ENCODE data around the gene GDAP1L1.
"Not testable (repeated sequence)": the region's sequence is repeated elsewhere in the genome, so short reads cannot be mapped to it uniquely, and the experiment has no call there.

GDAP1L1 gene

DNA sequence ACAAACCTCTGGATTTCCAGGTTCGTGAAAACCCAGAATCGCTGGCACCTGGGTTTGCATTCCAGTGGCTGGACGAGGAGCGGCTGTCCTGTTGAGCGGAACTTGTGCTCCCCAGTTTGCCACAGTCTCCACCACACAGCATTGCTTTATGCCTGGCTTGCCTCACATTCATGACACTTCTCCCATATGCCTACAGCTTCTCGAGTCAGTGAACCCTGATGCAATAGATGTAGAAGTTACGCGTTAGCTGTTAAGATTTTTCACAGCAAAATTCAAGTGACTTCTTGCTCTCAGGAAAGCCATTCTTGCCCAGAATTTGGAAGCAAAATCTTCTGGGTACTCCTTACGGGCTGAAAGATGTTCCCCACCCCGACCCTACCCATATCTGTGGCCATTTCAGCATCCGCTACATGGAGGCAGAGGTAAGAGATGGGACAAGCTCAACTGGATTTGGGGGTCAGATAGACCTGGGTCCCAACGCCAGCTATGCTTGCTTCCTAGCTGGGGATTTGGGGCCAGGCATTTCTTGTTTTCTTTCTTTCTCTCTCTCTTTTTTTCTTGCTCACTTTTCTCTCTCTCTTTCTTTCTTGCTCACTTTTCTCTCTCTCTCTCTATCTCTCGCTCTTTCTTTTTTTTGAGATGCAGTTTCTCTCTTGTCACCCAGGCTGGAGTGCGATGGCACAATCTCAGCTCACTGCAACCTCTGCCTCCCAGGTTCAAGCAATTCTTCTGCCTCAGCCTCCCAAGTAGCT lies 12.4 kb upstream of the GDAP1L1 start:
- Histone ChIP-seq H3K27ac (ENCODE audit: low read length) (no peak overlapping the region), H3K9me3 (ENCODE audit: insufficient read depth, low read length, severe bottlenecking) (no peaks in the 10 kb centered on the region), H3K9ac (ENCODE audit: low read depth, low read length) (no peak overlapping the region), H3K4me2 (ENCODE audit: insufficient read depth, low read length) (no peak overlapping the region), H2AFZ (ENCODE audit: low read depth, low read length) (no peak overlapping the region), H3K36me3 (ENCODE audit: insufficient read depth, low read length) (no peaks in the 10 kb centered on the region), H3K4me3 (ENCODE audit: low read depth in 1 of 2, low read length in 2 of 2) (no peak overlapping the region), H3K79me2 (ENCODE audit: insufficient read depth, low read length) (no peaks in the 10 kb centered on the region), H3K4me1 (ENCODE audit: insufficient read depth, low read length) (no peaks in the 10 kb centered on the region), H4K20me1 (ENCODE audit: insufficient read depth, low read length) (no peaks in the 10 kb centered on the region), H3K27me3 (ENCODE audit: insufficient read depth, low read length, poor library complexity) (peaks cover 4% of the 10 kb centered on the region)
- ATAC-seq (ENCODE audit: insufficient read depth, low read depth) (no peak), DNase-seq (no peak)
- no peak for TF ChIP-seq CTCF (IDR thresholded peaks at IDR 0.05; ENCODE audit: borderline replicate concordance, extremely low read depth, low read length, poor library complexity, severe bottlenecking)
- TF ChIP-seq EZH2 (IDR thresholded peaks at IDR 0.05; ENCODE audit: borderline replicate concordance, low read depth, low read length, severe bottlenecking): no peak

DNA sequence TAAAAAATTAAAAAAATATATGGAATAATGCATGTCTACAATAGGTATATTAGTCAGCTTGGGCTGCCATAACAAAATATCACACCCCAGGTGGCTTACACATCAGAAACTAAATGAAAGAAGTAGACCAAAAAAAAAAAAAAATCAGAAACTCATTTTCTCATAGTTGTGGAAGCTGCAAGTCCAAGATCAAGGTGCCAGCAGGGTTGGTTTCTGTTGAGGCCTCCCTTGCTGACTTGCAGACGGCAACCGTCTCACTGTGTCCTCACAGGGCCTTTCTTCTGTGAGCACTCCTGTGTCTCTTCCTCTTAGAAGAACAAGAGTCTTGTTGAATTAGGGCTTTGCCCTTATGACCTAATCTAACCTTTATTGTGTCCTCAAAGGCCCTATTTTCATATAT lies 11.4 kb upstream of the GDAP1L1 start:
- Histone ChIP-seq H3K4me1 (ENCODE audit: insufficient read depth, low read length) (no peaks in the 10 kb centered on the region), H3K4me3 (ENCODE audit: low read depth in 1 of 2, low read length in 2 of 2) (no peak overlapping the region), H3K9me3 (ENCODE audit: insufficient read depth, low read length, severe bottlenecking) (no peaks in the 10 kb centered on the region), H2AFZ (ENCODE audit: low read depth, low read length) (no peak overlapping the region), H4K20me1 (ENCODE audit: insufficient read depth, low read length) (no peaks in the 10 kb centered on the region), H3K79me2 (ENCODE audit: insufficient read depth, low read length) (no peaks in the 10 kb centered on the region), H3K27ac (ENCODE audit: low read length) (no peak overlapping the region), H3K36me3 (ENCODE audit: insufficient read depth, low read length) (no peaks in the 10 kb centered on the region), H3K9ac (ENCODE audit: low read depth, low read length) (no peak overlapping the region), H3K4me2 (ENCODE audit: insufficient read depth, low read length) (no peak overlapping the region), H3K27me3 (ENCODE audit: insufficient read depth, low read length, poor library complexity) (peaks cover 4% of the 10 kb centered on the region)
- TF ChIP-seq CTCF (IDR thresholded peaks at IDR 0.05; ENCODE audit: borderline replicate concordance, extremely low read depth, low read length, poor library complexity, severe bottlenecking) (no peak), EZH2 (IDR thresholded peaks at IDR 0.05; ENCODE audit: borderline replicate concordance, low read depth, low read length, severe bottlenecking) (no peak)
- DNase-seq (no peak), ATAC-seq (ENCODE audit: insufficient read depth, low read depth) (no peak)

GRCh38 chr20:44236840-44237239 lies 10.3 kb upstream of the GDAP1L1 start:
- ATAC-seq (ENCODE audit: insufficient read depth, low read depth); H3K36me3 ChIP-seq (ENCODE audit: insufficient read depth, low read length); H3K4me1 ChIP-seq (ENCODE audit: insufficient read depth, low read length); DNase-seq; H3K79me2 ChIP-seq (ENCODE audit: insufficient read depth, low read length); H3K9me3 ChIP-seq (ENCODE audit: insufficient read depth, low read length, severe bottlenecking); H3K4me2 ChIP-seq (ENCODE audit: insufficient read depth, low read length); H4K20me1 ChIP-seq (ENCODE audit: insufficient read depth, low read length); H3K4me3 ChIP-seq (ENCODE audit: low read depth in 1 of 2, low read length in 2 of 2); H2AFZ ChIP-seq (ENCODE audit: low read depth, low read length); H3K27ac ChIP-seq (ENCODE audit: low read length); H3K27me3 ChIP-seq (ENCODE audit: insufficient read depth, low read length, poor library complexity); H3K9ac ChIP-seq (ENCODE audit: low read depth, low read length): not testable (repeated sequence)

- Histone ChIP-seq H2AFZ (ENCODE audit: low read depth, low read length) (no peak overlapping the region), H3K36me3 (ENCODE audit: insufficient read depth, low read length) (no peaks in the 10 kb centered on the region), H3K79me2 (ENCODE audit: insufficient read depth, low read length) (no peaks in the 10 kb centered on the region), H3K27me3 (ENCODE audit: insufficient read depth, low read length, poor library complexity) (no peaks in the 10 kb centered on the region), H4K20me1 (ENCODE audit: insufficient read depth, low read length) (peaks cover 7% of the 10 kb centered on the region; the same call in 1 of the 2 replicates), H3K9ac (ENCODE audit: low read depth, low read length) (no peak overlapping the region), H3K4me3 (ENCODE audit: low read depth in 1 of 2, low read length in 2 of 2) (no peak overlapping the region), H3K27ac (ENCODE audit: low read length) (no peak overlapping the region), H3K9me3 (ENCODE audit: insufficient read depth, low read length, severe bottlenecking) (no peaks in the 10 kb centered on the region), H3K4me2 (ENCODE audit: insufficient read depth, low read length) (no peak overlapping the region), H3K4me1 (ENCODE audit: insufficient read depth, low read length) (no peaks in the 10 kb centered on the region)
- no peak for DNase-seq
- no peak for ATAC-seq (ENCODE audit: insufficient read depth, low read depth)
- TF ChIP-seq CTCF (IDR thresholded peaks at IDR 0.05; ENCODE audit: borderline replicate concordance, extremely low read depth, low read length, poor library complexity, severe bottlenecking) (no peak), EZH2 (IDR thresholded peaks at IDR 0.05; ENCODE audit: borderline replicate concordance, low read depth, low read length, severe bottlenecking) (no peak)
These were observed 5.3 kb upstream of the GDAP1L1 start for GRCh38 chr20:44241796-44242195.
